GM21786 (cell line): ENCODE results near the gene IRX2.

Experiments used
- ATAC-seq: cut with Tn5 transposase; IDR thresholded peaks from one replicate; pipeline ENCODE4 v1.9.1; 2021; ENCODE audit not compliant: unreplicated experiment

IRX2 gene

GRCh38 chr5:2699231-2699630 lies 52.2 kb downstream of the IRX2 start:
- ATAC-seq, result no peak

- ATAC-seq, result no peak
These were observed 52.9 kb downstream of the IRX2 start for GRCh38 chr5:2698581-2698980.

- ATAC-seq, result no peak
These were observed 53.9 kb downstream of the IRX2 start for GRCh38 chr5:2697446-2698200.

- ATAC-seq, result no peak
These were observed 54.4 kb downstream of the IRX2 start for GRCh38 chr5:2697041-2697440.
